ENCODE data around the gene GPRC5A. TPM values are rescaled to one million over a fixed set of nuclear protein-coding genes. Genes with fewer than 3 reads are reported as not detected.

Gene GPRC5A
- total and polyA plus RNA-seq, 2 experiments from 2014 or later: 0.16 to 0.38 TPM

GRCh38 chr12:12917517-12917916, 26.2 kb downstream of the GPRC5A start (continued):
- TF ChIP-seq ETS1 (IDR thresholded peaks at IDR 0.05) (no peak), JUNB (IDR thresholded peaks at IDR 0.05; ENCODE audit: unreplicated experiment) (no peak), REST (IDR thresholded peaks at IDR 0.05; ENCODE audit: unreplicated experiment) (no peak)

GRCh38 chr12:12918781-12919389, 27.5 kb downstream of the GPRC5A start:
- no peak for ATAC-seq
- TF ChIP-seq STAT1 (IDR thresholded peaks at IDR 0.05; ENCODE audit: unreplicated experiment): no peak
- no peak for TF ChIP-seq REST (IDR thresholded peaks at IDR 0.05; ENCODE audit: unreplicated experiment)
- TF ChIP-seq ETS1 (IDR thresholded peaks at IDR 0.05): no peak
- TF ChIP-seq ZNF114 (CRISPR knock-in tag; IDR thresholded peaks at IDR 0.05): no peak
- no peak for TF ChIP-seq POLR2AphosphoS5 (IDR thresholded peaks at IDR 0.05; ENCODE audit: low read depth)
- TF ChIP-seq CTCF (conservative IDR thresholded peaks at IDR 0.05; ENCODE audit: low read depth in 2 of 2): no peak
- no peak for TF ChIP-seq EZH2 (IDR thresholded peaks at IDR 0.05; ENCODE audit: low read depth, unreplicated experiment)
- no peak for TF ChIP-seq EZH2phosphoT487 (IDR thresholded peaks at IDR 0.05; ENCODE audit: unreplicated experiment)

More at GRCh38 chr12:12918781-12919389, 27.5 kb downstream of the GPRC5A start:
- peaks cover 11% of the 10 kb centered on the region for H3K27me3 Mint-ChIP-seq (ENCODE audit: insufficient read depth, low read depth, poor library complexity)
- Histone ChIP-seq H4K20me1 (replicated peaks; ENCODE audit: insufficient read depth) (no peaks in the 10 kb centered on the region), H3K36me3 (ENCODE audit: insufficient read depth) (no peaks in the 10 kb centered on the region), H3K27me3 (ENCODE audit: insufficient read depth) (no peaks in the 10 kb centered on the region), H3K9me2 (ENCODE audit: insufficient read depth) (no peaks in the 10 kb centered on the region), H3K27ac (ENCODE audit: low read depth) (no peak overlapping the region), H3K4me2 (no peak overlapping the region), H2AFZ (0 out of 2 replicates have a peak overlapping the region, but pooled peaks have one; percentile 56), H3K4me1 (ENCODE audit: insufficient read depth) (peaks cover 7% of the 10 kb centered on the region), H3F3A (replicated peaks; ENCODE audit: low read depth) (peaks cover 4% of the 10 kb centered on the region; the same call in 1 of the 2 replicates), H3K79me2 (replicated peaks; ENCODE audit: insufficient read depth) (no peaks in the 10 kb centered on the region), H3K4me3 (no peak overlapping the region)
- H3K9me3 Mint-ChIP-seq: no peaks in the 10 kb centered on the region
- DNase-seq (ENCODE audit: low spot score): no peak
- no peaks in the 10 kb centered on the region for H3K36me3 Mint-ChIP-seq (ENCODE audit: low read depth)
- H3K4me3 Mint-ChIP-seq: no peak overlapping the region
- H3K27ac Mint-ChIP-seq: no peak overlapping the region
- H3K4me1 Mint-ChIP-seq: peaks cover 25% of the 10 kb centered on the region

Measured in GM23338 (cell line).